Natural killer cell treated with Interleukin-12 subunit alpha and Interleukin-12 subunit beta and Interleukin-15 and Interleukin-18, amount 100 ng/mL, for 72 hours (primary cell): ENCODE results near the gene MYO16. TPM values are rescaled to one million over a fixed set of nuclear protein-coding genes. Genes with fewer than 3 reads are reported as not detected.
A peak's percentile ranks its signal among the peaks of the same experiment; 100 is the strongest.
"Not testable (repeated sequence)": the region's sequence is repeated elsewhere in the genome, so short reads cannot be mapped to it uniquely, and the experiment has no call there.

ENCODE experiments used
- ATAC-seq, 2 donors: fragments of 150-1000 bp; cut with Tn5 transposase in 1 of 2; sonication (Bioruptor Pico), chemical (Tn5 transposase) in 1 of 2; 2 replicates each; pipeline ENCODE4 v1.10.0; 2021
- DNase-seq: peaks from one replicate; pipeline ENCODE4 v3.0.0; 2022; ENCODE audit warnings: low spot score
- H3K27ac Mint-ChIP-seq, 2 donors: 1 replicate in 1 of 2; 2 replicates in 1 of 2; pipeline ENCODE4 v1.8.0; 2022; ENCODE audit warnings: mixed read lengths in 2 of 2, mild to moderate bottlenecking in 1 of 2, moderate library complexity in 1 of 2
- H3K27me3 Mint-ChIP-seq, 2 donors: 1 replicate in 1 of 2; 2 replicates in 1 of 2; pipeline ENCODE4 v1.8.0; 2022; ENCODE audit warnings: mixed read lengths in 2 of 2
- H3K36me3 Mint-ChIP-seq: one replicate; pipeline ENCODE4 v1.8.0; 2022; ENCODE audit warnings: mixed read lengths
- H3K4me1 Mint-ChIP-seq, 2 donors: 1 replicate in 1 of 2; 2 replicates in 1 of 2; pipeline ENCODE4 v1.8.0; 2022; ENCODE audit warnings: low read depth in 2 of 2, mixed read lengths in 2 of 2, mild to moderate bottlenecking in 1 of 2
- H3K4me3 Mint-ChIP-seq: one replicate; pipeline ENCODE4 v1.8.0; 2022; ENCODE audit warnings: mixed read lengths
- H3K9me3 Mint-ChIP-seq: 2 replicates; pipeline ENCODE4 v1.8.0; 2022; ENCODE audit warnings: mixed read lengths
- total RNA-seq, 2 donors: library from RNA; stranded (reverse); gene quantifications; one replicate each; pipeline ENCODE4 v1.2.3, GENCODE V29; 2022

Gene MYO16
- total RNA-seq, 2 donors from 2014 or later, result not detected

DNA sequence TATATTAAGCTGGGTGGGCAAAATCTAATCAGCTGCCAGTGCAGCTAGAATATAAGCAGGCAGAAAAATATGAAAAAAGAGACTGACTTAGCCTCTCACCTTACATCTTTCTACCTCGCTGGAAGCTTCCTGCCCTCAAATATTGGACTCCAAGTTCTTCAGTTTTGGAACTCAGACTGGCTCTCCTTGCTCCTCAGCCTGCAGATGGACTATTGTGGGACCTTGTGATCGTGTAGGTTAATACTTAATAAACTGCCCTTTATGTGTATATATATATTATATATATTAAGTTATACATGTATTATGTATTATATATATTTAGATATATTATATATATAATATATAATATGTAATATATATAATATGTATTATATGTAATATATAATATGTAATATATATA, 588.1 kb downstream of the MYO16 start:
- H3K9me3 Mint-ChIP-seq, ATAC-seq, H3K27ac Mint-ChIP-seq, H3K36me3 Mint-ChIP-seq, DNase-seq, H3K4me3 Mint-ChIP-seq, H3K27me3 Mint-ChIP-seq: not testable (repeated sequence)
- H3K4me1 Mint-ChIP-seq, result peaks cover 5 to 11% of the 10 kb centered on the region in 2 donors

GRCh38 chr13:109220631-109221030, 591.2 kb downstream of the MYO16 start:
- Mint-ChIP-seq H3K27ac (no peak overlapping the region), H3K36me3 (no peaks in the 10 kb centered on the region), H3K9me3 (peaks cover 4% of the 10 kb centered on the region), H3K27me3 (peaks cover 0 to 2% of the 10 kb centered on the region in 2 donors), H3K4me1 (no peaks in the 10 kb centered on the region), H3K4me3 (no peak overlapping the region)
- no peak for ATAC-seq
- DNase-seq, result no peak

DNA sequence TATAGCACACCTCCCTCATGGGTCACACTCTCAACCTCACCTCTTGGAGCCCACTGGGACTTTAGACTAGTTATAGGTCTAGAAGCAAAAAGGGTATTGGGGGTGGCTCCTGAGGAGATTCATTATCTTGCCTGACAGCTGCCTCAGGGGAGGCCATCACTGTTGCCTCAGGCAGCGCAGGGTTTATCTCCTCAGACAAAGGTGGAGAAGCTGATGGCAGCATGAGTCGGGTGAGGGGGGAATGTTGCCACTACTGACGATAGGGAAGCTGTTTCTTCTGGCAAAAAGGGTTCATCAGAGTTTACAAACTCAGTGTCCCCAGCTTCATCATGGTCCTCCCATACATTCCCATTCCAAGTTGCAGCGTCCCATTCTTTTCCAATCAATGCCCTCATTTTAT, 594.6 kb downstream of the MYO16 start:
- ATAC-seq (no peak), DNase-seq (no peak)
- H3K27ac Mint-ChIP-seq, result no peak overlapping the region
- peaks cover 0 to 2% of the 10 kb centered on the region in 2 donors for H3K27me3 Mint-ChIP-seq
- no peak overlapping the region for H3K4me3 Mint-ChIP-seq
- no peaks in the 10 kb centered on the region for H3K36me3 Mint-ChIP-seq
- no peaks in the 10 kb centered on the region for H3K4me1 Mint-ChIP-seq
- H3K9me3 Mint-ChIP-seq, result peaks cover 4% of the 10 kb centered on the region

DNA sequence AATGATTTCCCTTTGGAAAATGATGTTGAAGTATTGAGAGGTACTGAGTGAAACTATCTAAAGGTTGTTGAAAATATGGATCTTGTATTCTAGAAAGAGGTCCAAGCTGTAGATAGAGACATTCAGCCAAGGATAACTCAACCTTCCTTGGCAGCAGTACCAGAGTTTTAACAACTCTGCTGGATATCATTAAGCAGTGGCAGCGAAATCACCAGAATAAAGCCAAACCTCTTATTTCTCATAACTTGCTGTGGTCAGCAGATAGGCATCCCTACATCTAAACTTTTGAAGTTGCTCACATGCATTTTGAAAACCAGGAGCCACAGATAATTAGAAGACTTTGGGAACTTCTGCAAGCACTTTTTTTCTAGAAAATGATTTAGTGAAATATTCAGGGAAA, 597.2 kb downstream of the MYO16 start:
- Mint-ChIP-seq H3K9me3 (peaks cover 14% of the 10 kb centered on the region), H3K27ac (no peak overlapping the region), H3K4me3 (no peak overlapping the region), H3K27me3 (peaks cover 0 to 3% of the 10 kb centered on the region in 2 donors), H3K4me1 (no peaks in the 10 kb centered on the region), H3K36me3 (peaks cover 12% of the 10 kb centered on the region)
- ATAC-seq (no peak), DNase-seq (no peak)

DNA sequence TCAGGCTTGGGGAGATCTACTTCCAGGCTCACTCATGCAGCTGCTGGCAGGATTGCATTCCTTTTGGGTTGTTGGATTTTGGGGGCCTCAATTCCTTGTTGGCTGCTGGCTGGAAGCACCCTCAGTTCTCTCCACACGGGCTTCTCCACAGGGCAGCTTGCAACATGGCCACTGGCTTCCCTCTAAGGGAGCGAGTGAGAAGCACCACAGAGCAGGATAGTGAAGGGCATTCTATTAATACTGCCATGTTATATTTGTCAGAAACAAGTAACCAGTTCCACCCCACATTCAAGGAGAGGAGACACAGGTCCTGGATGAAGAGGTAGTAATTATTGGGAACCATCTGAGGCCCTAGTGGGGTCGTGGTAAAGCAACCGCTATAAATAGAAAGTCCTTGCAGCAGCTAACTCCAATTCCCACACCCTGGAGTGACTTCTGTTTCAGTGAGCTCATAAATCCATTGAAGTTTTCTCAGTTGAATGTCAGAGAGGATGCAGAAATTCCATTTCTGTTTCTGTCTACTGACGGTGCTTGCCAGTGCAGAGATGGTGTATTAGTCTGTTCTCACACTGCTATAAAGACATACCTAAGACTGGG, 598.0 kb downstream of the MYO16 start:
- H3K36me3 Mint-ChIP-seq, result peaks cover 12% of the 10 kb centered on the region
- H3K4me1 Mint-ChIP-seq, result no peaks in the 10 kb centered on the region
- H3K27me3 Mint-ChIP-seq, result peaks cover 0 to 3% of the 10 kb centered on the region in 2 donors
- DNase-seq (no peak), ATAC-seq (no peak)
- no peak overlapping the region for H3K4me3 Mint-ChIP-seq
- H3K9me3 Mint-ChIP-seq, result peaks cover 14% of the 10 kb centered on the region
- no peak overlapping the region for H3K27ac Mint-ChIP-seq

DNA sequence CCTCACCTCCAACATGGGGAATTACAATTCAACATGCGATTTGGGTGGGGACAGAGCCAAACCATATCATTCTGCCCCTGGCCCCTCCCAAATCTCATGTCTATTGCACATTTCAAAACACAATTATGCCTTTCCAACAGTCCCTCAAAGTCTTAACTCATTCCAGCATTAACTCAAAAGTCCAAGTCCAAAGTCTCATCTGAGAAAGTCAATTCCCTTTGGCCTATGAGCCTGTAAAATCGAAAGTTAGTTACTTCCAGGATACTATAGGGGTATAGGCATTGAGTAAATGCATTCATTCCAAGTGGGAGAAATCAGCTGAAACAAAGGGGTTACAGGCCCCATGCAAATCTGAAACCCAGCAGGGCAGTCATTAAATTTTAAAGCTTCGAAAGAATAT, 598.8 kb downstream of the MYO16 start:
- Mint-ChIP-seq H3K27ac (no peak overlapping the region), H3K36me3 (peaks cover 12% of the 10 kb centered on the region), H3K4me1 (no peaks in the 10 kb centered on the region), H3K9me3 (peaks cover 14% of the 10 kb centered on the region), H3K27me3 (peaks cover 0 to 3% of the 10 kb centered on the region in 2 donors), H3K4me3 (no peak overlapping the region)
- no peak for ATAC-seq
- DNase-seq, result no peak

DNA sequence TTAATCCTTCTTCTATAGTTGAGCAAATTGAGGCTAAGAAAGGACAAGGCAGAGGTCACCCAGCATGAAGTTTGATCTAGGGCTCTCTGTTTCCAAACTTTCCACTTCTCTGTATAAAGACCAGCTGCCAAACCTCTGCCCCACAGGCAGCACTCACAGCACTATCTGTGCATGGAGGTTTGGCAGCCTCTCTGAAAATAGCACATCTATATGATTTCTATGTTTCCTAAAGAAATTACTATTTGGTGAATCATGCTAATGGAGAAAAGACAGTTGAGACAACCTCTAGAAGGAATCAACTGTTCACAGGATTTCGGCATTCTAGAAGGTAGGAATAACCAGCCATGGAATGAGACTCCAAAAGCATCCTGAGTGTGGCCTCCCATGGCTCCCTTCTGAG, 602.5 kb downstream of the MYO16 start:
- no peak for ATAC-seq
- Mint-ChIP-seq H3K27ac (no peak overlapping the region), H3K27me3 (peaks cover 0 to 3% of the 10 kb centered on the region in 2 donors), H3K9me3 (peaks cover 10% of the 10 kb centered on the region), H3K36me3 (peaks cover 12% of the 10 kb centered on the region), H3K4me3 (no peak overlapping the region), H3K4me1 (no peaks in the 10 kb centered on the region)
- DNase-seq, result no peak

GRCh38 chr13:109233293-109233692, 603.9 kb downstream of the MYO16 start:
- Mint-ChIP-seq H3K9me3 (peaks cover 10% of the 10 kb centered on the region), H3K4me3 (no peak overlapping the region), H3K27me3 (peaks cover under 1 to 3% of the 10 kb centered on the region in 2 donors), H3K4me1 (no peaks in the 10 kb centered on the region), H3K36me3 (peaks cover 12% of the 10 kb centered on the region), H3K27ac (no peak overlapping the region)
- DNase-seq (no peak), ATAC-seq (no peak)

DNA sequence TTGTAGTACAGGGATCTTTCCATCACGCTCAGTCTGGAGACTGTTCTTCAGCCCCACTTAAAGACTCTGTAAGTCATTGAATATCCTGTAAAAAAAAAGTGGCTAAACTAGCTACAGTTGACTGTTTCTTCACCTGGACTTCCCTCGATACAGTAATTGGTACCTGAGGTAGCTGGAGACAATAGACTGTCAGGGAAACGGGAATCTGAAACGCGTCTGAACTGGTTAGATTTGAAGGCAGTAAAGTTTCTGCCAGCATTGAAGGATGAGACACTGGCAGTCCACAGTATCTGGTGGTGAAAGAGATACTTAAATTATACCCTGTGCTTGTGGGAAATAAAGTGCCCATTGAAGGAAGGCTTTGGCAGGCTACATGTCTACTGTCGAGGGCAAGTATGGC, 606.5 kb downstream of the MYO16 start:
- no peak overlapping the region for H3K4me3 Mint-ChIP-seq
- peaks cover 7 to 11% of the 10 kb centered on the region in 2 donors for H3K27me3 Mint-ChIP-seq
- no peak for DNase-seq
- no peaks in the 10 kb centered on the region for H3K36me3 Mint-ChIP-seq
- ATAC-seq, result no peak
- no peak overlapping the region for H3K27ac Mint-ChIP-seq
- H3K4me1 Mint-ChIP-seq, result no peaks in the 10 kb centered on the region
- peaks cover 4% of the 10 kb centered on the region for H3K9me3 Mint-ChIP-seq

DNA sequence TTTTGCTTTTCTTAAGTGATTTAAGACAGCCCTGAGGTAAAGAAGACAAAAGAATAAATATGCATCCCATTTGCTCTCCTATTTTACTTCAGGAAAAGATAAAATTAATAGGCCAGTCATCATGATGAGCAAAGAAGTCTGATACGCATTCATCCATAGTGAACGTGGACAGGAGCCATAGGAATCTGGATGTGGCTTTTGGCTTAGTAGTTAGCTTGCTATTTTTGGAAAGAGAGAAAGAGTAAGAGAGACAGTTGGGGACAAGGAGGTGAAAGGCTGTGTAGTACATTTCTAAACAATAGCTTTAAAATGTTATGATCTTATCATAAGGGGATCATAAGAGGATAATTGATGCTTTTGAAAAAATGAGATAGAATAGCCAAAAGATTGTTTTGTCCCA, 611.7 kb downstream of the MYO16 start:
- Mint-ChIP-seq H3K36me3 (no peaks in the 10 kb centered on the region), H3K4me3 (no peak overlapping the region)

DNA sequence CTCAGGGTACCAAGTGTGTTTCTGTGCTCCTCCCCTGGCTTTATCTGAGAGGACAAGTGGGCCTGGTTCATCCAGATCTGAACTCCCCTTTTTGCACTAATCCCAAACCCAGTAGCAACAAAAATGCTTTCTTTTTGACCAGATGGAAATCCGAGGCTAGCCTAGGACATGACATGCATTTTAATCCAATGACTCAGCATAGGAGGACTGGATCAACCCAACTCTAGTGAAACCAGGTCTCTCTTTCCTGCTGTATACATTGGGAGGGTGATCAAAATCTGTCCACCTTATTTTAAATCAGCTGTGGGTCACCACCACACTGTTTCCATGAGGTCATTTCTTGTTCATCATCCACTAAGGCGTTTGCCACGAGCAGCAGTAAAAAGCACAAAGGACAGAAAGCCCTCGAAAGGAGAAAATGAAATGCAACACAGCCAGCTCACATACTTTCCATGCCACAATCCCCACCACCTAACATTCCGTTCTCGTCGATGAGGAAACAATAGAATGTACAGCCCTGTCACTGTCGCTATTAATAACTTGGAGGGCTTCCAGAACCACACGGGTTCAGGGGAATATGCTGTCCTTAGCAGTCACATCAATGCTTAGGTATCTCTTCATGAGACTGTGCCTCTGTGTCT, 614.0 kb downstream of the MYO16 start:
- Mint-ChIP-seq H3K4me3 (no peak overlapping the region), H3K9me3 (peaks cover 8% of the 10 kb centered on the region), H3K36me3 (peaks cover 6% of the 10 kb centered on the region), H3K4me1 (peaks cover 0 to 3% of the 10 kb centered on the region in 2 donors), H3K27ac (no peak overlapping the region), H3K27me3 (peaks cover 5 to 14% of the 10 kb centered on the region in 2 donors)
- ATAC-seq (peak in 1 of 2 donors; percentile 28), DNase-seq (no peak)

More for the DNA sequence above, 611.7 kb downstream of the MYO16 start:
- peaks cover 0 to 3% of the 10 kb centered on the region in 2 donors for H3K4me1 Mint-ChIP-seq
- peaks cover 4% of the 10 kb centered on the region for H3K9me3 Mint-ChIP-seq
- DNase-seq (no peak), ATAC-seq (no peak)
- no peak overlapping the region for H3K27ac Mint-ChIP-seq
- peaks cover 7 to 14% of the 10 kb centered on the region in 2 donors for H3K27me3 Mint-ChIP-seq

GRCh38 chr13:109244566-109244965, 615.2 kb downstream of the MYO16 start:
- H3K4me3 Mint-ChIP-seq, result no peak overlapping the region
- no peak for ATAC-seq
- peaks cover 0 to 3% of the 10 kb centered on the region in 2 donors for H3K4me1 Mint-ChIP-seq
- H3K36me3 Mint-ChIP-seq, result peaks cover 6% of the 10 kb centered on the region
- peaks cover 4% of the 10 kb centered on the region for H3K9me3 Mint-ChIP-seq
- H3K27me3 Mint-ChIP-seq, result peaks cover 0 to 10% of the 10 kb centered on the region in 2 donors
- no peak for DNase-seq
- no peak overlapping the region for H3K27ac Mint-ChIP-seq

DNA sequence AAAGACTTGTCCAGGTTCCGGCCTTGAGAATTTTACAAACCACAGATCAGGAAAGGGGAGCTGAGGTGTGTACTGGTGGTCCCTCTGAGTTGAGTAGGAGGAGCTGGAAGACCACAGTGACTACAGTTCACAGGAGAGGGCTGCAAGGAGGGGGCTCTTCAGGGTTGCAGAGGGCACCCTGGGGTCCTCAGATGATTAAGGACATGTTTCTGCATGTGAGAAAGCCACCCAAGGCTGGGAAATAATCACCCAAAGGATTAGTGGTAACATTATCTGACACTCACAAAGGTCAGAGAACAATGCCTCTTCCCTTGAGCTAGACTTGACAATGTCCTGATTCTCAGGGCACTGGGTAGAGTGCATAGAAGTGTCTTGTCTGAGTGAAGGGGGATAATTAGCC, 616.6 kb downstream of the MYO16 start:
- H3K4me1 Mint-ChIP-seq, result peaks cover 0 to 3% of the 10 kb centered on the region in 2 donors
- no peak for ATAC-seq

GRCh38 chr13:109249780-109250528, 620.5 kb downstream of the MYO16 start:
- peaks cover 0 to 4% of the 10 kb centered on the region in 2 donors for H3K4me1 Mint-ChIP-seq
- H3K4me3 Mint-ChIP-seq, result no peak overlapping the region
- peaks cover 4% of the 10 kb centered on the region for H3K9me3 Mint-ChIP-seq

More for the DNA sequence above, 616.6 kb downstream of the MYO16 start:
- no peak for DNase-seq
- Mint-ChIP-seq H3K4me3 (no peak overlapping the region), H3K27ac (no peak overlapping the region), H3K9me3 (peaks cover 4% of the 10 kb centered on the region), H3K27me3 (peaks cover 0 to 3% of the 10 kb centered on the region in 2 donors), H3K36me3 (peaks cover 6% of the 10 kb centered on the region)

More at GRCh38 chr13:109249780-109250528, 620.5 kb downstream of the MYO16 start:
- DNase-seq (no peak), ATAC-seq (no peak)
- peaks cover 6% of the 10 kb centered on the region for H3K36me3 Mint-ChIP-seq
- no peaks in the 10 kb centered on the region for H3K27me3 Mint-ChIP-seq
- H3K27ac Mint-ChIP-seq, result no peak overlapping the region
